Stimulated activated CD8-positive, alpha-beta memory T cell treated with anti-CD3 and anti-CD28 coated beads, Interleukin-4, amount 100 ng/mL, for 48 hours (primary cell): ENCODE results near the gene ACSS3.
"Not testable (repeated sequence)": the region's sequence is repeated elsewhere in the genome, so short reads cannot be mapped to it uniquely, and the experiment has no call there.

Experiments used
- DNase-seq: peaks from one replicate; pipeline ENCODE4 v3.0.0-alpha.2; 2020

The ACSS3 gene

GRCh38 chr12:81094718-81095360 is 17.0 kb downstream of the ACSS3 start:
- no peak for DNase-seq

- no peak for DNase-seq
Observed at GRCh38 chr12:81095501-81096232, 17.8 kb downstream of the ACSS3 start.

GRCh38 chr12:81105687-81106086 is 27.8 kb downstream of the ACSS3 start:
- DNase-seq, result no peak

GRCh38 chr12:81114226-81114625 is 36.3 kb downstream of the ACSS3 start:
- no peak for DNase-seq

GRCh38 chr12:81119069-81119468 is 41.2 kb downstream of the ACSS3 start:
- DNase-seq, result not testable (repeated sequence)

GRCh38 chr12:81120961-81121360 is 43.1 kb downstream of the ACSS3 start:
- DNase-seq, result no peak

GRCh38 chr12:81123611-81124010 is 45.7 kb downstream of the ACSS3 start:
- DNase-seq, result no peak

- DNase-seq, result no peak
Observed at GRCh38 chr12:81125691-81126090, 47.8 kb downstream of the ACSS3 start.

GRCh38 chr12:81128930-81129554 is 51.2 kb downstream of the ACSS3 start:
- no peak for DNase-seq

GRCh38 chr12:81136519-81136918 is 58.6 kb downstream of the ACSS3 start:
- DNase-seq, result no peak

GRCh38 chr12:81137801-81138200 is 59.9 kb downstream of the ACSS3 start:
- no peak for DNase-seq

- DNase-seq, result no peak
Observed at GRCh38 chr12:81141217-81141616, 63.3 kb downstream of the ACSS3 start.

GRCh38 chr12:81143057-81143456 is 65.2 kb downstream of the ACSS3 start:
- no peak for DNase-seq

- no peak for DNase-seq
Observed at GRCh38 chr12:81146228-81147225, 68.6 kb downstream of the ACSS3 start.

- no peak for DNase-seq
Observed at GRCh38 chr12:81147292-81147919, 69.5 kb downstream of the ACSS3 start.

GRCh38 chr12:81150382-81150781 is 72.5 kb downstream of the ACSS3 start:
- DNase-seq, result no peak

GRCh38 chr12:81159856-81160255 is 82.0 kb downstream of the ACSS3 start:
- no peak for DNase-seq

- no peak for DNase-seq
Observed at GRCh38 chr12:81161680-81162079, 83.8 kb downstream of the ACSS3 start.

GRCh38 chr12:81162391-81163136 is 84.7 kb downstream of the ACSS3 start:
- no peak for DNase-seq

- DNase-seq, result no peak
Observed at GRCh38 chr12:81164827-81165226, 86.9 kb downstream of the ACSS3 start.

GRCh38 chr12:81166790-81167189 is 88.9 kb downstream of the ACSS3 start:
- DNase-seq, result no peak

- no peak for DNase-seq
Observed at GRCh38 chr12:81167694-81168093, 89.8 kb downstream of the ACSS3 start.
